ENCODE results near the gene ATP5ME.

ATP5ME gene

DNA sequence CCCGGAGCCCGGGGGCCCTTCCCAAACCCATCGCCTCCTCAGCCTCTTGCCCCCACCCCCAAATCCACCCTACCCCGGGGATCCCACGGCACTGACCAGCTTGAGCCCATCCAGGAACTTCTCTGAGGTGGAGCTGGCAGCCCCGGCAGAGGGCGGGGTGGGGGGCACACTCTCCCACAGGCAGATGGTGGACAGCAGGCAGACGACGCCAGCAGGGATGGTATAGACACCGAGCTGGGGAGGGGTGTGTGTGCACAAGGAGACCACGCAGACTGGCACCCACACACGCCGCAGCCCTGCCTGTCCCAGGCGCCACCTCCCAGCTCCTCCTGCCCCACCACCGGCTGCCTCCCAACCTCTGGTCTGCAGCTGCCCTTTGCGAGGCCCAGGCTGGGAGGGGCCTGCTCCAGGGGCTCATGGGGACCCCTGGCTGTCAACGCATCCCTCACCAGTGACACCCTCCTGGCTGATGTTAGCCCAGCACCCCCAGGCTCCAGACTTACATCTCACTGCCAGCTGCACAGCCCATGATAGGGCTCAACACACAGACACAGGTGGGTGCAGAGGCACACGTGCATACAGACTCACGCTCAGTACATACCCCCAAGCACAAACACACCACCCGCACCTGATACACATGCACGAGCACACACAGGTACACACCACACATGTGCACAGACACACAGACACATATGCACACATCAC lies 10.7 kb upstream of the ATP5ME start:
- in situ Hi-C loops (cut with HindIII; ENCODE audit: low sequenced_read_pairs) = no loop called here

DNA sequence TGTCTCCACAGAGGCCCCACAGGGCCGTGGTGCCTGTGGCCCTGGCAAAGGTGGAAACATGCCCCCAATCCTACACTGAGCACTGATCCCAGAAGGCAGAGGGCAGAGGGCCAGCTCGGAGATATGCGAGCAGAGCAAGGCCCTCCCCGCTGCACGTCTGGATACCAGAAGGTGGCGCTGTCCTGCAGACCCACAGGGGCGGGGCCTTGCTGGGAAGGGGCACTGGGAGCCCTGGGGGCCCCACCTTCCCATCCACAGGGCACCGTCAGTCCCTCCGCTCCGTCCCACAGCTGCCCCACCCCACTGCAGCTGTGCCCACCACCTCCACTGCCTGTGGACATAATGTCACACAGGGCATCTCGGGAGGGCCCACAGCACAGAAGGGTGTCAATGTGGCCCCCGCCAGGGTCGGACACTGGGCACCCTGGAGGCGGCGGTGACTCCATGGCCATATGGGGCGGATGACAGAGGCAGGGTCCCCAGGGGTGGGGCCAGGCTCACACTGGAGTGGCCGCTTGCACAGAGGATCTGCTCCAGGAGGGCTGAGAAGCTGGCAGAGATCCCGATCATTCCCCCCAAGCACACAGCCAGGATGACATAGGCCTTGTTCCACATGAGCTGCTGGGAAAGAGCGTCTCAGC lies 10.0 kb upstream of the ATP5ME start:
- in situ Hi-C loops (cut with HindIII; ENCODE audit: low sequenced_read_pairs) = no loop called here

DNA sequence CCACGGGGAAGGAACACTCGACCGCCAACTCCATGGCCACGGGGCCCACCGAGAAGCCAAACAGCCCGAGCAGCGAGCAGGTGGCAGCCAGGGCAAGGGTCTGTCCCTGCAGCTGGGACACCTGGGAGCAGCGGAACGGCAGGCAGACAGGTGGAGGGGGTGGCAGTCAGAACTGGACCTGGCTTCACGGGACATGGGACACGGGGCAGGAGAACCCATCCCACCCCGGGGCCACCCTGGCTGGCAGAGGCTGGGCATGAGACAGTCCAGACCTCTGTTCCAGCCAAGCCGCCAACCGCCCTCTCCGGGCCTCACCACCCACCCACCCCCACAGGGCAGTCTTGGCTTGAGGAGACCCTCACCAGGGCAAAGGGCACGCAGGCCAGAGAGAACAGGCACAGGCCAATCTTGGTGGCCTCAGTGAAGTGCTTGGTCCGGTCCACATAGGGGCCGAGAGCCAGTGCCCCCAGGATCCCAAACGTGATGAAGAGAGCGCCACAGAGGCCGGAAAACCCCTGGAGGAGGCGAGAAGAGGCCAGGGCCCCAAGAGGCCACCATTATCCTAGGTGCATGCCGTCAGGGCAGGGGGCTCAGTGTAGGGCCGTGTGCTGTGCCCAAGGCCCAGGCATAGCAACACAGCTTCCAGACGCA lies 9.3 kb upstream of the ATP5ME start:
- in situ Hi-C loops (cut with HindIII; ENCODE audit: low sequenced_read_pairs) = no loop called here

DNA sequence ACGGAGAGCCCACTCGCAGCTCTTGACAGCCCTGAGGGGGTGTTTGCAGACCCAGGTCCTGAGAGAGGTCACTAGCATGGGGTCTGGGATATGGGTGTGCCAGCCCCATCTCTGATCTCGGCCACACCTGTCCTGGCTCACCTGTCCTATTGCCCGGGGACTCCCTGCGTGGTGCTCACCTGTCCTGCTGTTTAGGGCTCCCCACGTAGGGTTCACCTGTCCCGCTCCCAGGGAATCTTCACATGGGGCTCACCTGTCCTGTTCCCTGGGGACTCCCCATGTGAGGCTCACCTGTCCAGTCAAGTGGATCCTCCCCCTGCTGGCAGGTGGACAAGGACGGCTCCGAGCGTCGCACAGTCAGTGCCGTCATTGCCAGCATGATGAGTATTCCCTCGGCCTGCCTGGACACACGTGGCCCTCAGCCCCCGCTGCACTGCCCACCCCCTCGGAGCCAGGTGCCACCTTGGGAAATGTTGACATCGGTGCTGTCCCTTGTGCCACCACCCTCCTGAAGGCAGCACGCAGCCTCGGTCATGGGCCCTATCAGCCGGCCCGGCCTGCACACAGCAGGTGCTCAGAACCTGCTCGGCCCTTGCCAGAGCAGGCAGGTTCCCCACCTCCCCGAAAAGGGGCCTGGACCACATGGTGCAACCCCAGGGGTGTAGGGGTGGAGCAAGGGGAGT lies 8.6 kb upstream of the ATP5ME start:
- in situ Hi-C loops (cut with HindIII; ENCODE audit: low sequenced_read_pairs) = no loop called here

DNA sequence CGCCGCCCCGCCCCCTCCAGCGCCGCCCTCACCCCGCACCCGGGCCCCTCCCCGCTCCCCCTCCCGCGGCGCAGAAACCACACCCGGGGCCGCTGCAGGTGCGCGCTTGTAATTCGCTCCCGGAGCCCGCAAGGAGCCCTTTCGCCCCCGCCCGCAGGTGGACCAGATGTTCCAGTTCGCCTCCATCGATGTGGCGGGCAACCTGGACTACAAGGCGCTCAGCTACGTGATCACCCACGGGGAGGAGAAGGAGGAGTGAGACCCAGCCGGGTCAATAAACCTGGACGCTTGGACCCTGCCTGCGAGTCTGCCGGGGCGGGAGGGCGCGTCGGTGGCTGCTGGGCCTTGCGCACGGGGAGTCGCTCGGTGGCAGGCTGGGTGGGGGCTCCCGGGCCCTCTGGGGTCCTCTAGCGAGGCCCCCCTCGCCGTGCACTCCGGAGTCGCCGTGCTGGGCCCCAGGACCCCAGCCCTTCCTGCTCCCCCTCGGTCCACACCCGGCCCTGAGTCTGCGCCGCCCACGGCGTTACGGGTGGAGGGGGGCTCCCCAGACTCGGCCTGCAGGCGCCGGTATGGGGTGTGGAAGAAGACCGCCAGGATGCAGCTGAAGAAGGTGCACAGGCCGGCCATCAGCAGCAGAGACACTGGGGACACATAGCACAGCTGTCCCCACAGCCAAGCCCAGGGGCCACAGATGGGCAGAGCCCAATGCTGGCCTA lies 7.8 kb upstream of the ATP5ME start:
- in situ Hi-C loops (cut with HindIII; ENCODE audit: low sequenced_read_pairs) = no loop called here

- in situ Hi-C loops (cut with HindIII; ENCODE audit: low sequenced_read_pairs) = no loop called here
Measured at GRCh38 chr4:680928-681645, 7.0 kb upstream of the ATP5ME start.

DNA sequence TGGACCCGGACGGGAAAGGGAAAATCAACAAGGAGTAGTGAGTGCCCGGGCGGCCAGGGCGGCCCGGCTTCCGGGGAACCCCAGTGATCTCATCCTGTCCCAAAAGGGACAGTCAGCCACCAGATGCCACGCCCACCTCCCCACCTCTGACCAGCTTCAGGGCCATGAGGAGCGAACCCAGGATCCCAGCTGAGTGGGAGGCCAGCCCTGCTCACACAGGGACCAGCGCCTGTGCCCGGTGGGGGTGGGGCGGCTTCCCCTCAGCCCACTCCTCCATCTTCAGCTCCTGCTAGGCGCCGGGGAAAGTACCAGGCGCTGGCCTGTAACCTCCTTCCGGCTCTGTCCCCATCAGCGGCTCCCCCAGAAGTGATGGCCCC lies 6.5 kb upstream of the ATP5ME start:
- in situ Hi-C loops (cut with HindIII; ENCODE audit: low sequenced_read_pairs) = no loop called here

DNA sequence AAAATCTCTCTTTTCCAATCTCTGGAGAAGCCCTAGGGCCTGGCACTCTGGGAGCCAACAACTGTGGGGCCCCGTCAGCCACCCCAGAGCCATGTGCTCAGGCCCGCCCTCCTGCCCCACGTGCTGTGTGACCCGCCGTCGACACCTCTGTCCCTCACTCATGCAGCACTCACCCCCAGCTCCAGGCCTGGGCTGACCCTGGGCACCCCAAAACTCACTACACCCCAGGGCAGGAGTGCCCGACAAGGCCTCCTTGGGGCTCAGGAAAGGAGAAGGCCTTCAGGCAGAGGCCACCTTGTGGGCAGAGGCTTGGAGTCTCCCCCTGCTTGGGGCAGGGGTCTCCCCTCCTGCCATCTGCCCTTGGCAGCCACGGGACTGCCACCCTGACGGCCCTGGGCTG lies 6.0 kb upstream of the ATP5ME start:
- in situ Hi-C loops (cut with HindIII; ENCODE audit: low sequenced_read_pairs) = no loop called here

- in situ Hi-C loops (cut with HindIII; ENCODE audit: low sequenced_read_pairs) = loop anchor here (10.0 kb wide), 1 partner anchor 65 kb away; no protein-coding TSS in a partner anchor
Measured at GRCh38 chr4:679629-680028, 5.6 kb upstream of the ATP5ME start.

- in situ Hi-C loops (cut with HindIII; ENCODE audit: low sequenced_read_pairs) = loop anchor here (10.0 kb wide), 1 partner anchor 64 kb away; no protein-coding TSS in a partner anchor
Measured at GRCh38 chr4:679104-679481, 5.0 kb upstream of the ATP5ME start.

DNA sequence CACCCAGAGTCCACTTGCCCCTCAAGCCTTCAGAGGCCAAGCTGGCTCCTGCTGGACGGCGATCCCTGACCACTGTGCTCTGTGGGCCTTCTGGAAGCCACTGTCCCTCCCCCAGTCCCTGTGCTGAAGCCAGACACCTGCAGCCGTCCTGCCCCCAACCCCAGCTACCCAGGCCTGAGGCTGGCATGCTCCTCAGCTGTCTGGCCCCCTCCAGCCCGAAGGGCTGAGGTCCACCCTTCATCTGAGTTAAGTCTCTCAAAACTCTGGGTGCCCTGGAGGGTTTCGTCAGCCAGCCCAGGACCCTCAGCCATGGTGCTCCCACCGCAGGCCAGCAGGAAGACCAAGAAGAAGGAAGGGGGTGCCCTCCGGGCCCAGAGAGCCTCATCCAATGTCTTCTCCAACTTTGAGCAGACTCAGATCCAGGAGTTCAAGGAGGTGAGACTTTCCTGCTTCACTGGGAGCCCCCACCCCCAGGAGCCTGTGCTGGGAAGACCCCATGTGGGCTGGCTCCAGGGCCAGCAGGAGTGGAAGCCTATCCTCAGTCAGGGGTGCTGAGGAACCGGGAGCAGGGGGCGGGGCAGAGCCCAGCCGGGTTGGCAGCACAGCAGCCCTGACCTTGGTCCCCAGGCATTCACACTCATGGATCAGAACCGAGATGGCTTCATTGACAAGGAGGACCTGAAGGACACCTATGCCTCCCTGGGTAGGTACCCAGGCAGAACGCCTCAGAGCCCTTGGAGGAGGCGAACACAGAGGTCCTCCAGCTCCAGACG lies 4.4 kb upstream of the ATP5ME start:
- in situ Hi-C loops (cut with HindIII; ENCODE audit: low sequenced_read_pairs) = loop anchor here (10.0 kb wide), 1 partner anchor 64 kb away; no protein-coding TSS in a partner anchor

- in situ Hi-C loops (cut with HindIII; ENCODE audit: low sequenced_read_pairs) = loop anchor here (10.0 kb wide), 1 partner anchor 63 kb away; no protein-coding TSS in a partner anchor
Measured at GRCh38 chr4:677431-678293, 3.6 kb upstream of the ATP5ME start.

- in situ Hi-C loops (cut with HindIII; ENCODE audit: low sequenced_read_pairs) = loop anchor here (10.0 kb wide), 1 partner anchor 62 kb away; no protein-coding TSS in a partner anchor
Measured at GRCh38 chr4:676871-677235, 2.8 kb upstream of the ATP5ME start.

DNA sequence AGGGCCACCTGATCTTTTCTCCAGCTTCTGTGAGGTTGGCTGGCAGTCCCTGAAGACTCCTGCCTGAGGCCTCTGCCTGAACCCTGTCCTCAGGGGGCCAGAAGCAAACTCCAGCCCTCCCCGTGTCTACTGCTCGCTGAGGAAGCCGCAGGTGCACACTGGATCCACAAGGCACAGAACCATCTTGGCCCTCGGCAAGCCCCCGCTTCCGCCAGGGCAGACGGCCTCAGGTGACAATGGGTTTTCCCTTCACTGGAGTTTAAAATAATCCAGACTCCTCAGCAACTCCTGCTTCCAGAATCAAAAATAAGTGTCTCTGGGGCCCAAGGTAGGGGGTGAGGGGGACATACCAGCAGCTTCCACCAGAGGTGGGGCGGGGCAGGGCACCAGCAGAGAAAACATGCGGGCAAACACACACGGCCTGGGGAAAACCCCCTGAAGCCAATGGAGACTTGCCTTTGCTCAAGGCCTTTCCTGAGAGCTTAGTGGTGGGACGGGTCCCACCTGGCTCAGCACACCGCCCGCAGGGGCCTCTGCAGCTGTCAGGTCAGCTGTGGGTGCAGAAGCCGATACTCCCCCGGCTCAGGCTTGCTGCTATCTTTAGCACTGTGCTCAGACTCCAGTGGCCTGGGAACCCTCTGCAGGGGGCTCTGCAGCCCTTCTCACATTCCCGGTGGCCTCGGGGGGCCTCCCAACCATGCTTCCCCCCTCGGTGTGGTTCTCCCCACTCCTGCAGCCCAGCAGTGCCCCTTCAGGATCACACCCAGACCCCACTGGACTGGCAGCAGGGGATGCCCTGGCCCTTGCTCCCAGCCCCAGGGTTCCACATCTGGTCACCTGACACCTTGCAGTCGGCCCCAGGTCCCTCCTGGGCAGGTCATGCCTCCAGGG lies 2.1 kb upstream of the ATP5ME start:
- in situ Hi-C loops (cut with HindIII; ENCODE audit: low sequenced_read_pairs) = loop anchor here (10.0 kb wide), 1 partner anchor 61 kb away; no protein-coding TSS in a partner anchor

DNA sequence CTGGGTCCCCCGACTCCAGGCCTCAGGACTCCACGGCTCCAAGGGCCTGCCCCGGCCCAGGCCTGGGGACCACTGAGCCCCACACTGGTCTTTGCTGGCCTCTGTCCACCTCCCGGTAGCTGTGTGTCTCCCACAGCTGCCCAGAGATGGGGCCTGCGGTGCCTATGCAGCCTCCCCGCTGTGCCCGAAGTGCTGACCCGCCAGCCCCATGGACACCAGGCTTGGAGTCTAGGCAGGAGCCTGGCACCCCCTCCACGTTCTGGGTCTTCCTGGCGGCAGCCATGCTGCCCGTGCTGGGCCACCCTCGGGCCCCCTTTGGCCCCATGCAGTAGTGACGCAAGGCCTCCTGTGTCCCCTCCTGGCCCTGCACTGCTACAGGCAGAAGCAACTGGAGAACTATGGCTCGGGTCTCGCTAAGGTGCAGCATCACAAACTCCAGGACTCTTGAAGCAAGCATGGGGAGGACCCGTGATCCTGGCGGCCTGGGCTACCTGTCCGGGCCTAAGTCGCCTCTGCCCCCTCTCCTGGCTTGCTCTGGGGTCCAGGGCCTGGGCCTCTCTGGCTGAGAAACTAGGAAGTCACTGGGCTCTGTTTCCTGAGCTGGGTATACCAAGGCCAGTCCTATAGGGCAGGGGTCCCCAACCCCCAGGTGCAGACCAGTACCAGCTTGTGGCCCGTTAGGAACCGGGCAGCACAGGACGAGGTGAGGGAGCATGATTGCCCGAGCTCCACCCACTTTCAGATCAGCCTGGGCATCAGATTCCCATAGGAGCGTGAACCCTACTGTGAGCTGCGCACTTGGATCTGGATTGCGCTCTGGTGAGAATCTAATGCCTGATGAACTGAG lies 1.2 kb upstream of the ATP5ME start:
- in situ Hi-C loops (cut with HindIII; ENCODE audit: low sequenced_read_pairs) = loop anchor here (10.0 kb wide), 1 partner anchor 60 kb away; no protein-coding TSS in a partner anchor

DNA sequence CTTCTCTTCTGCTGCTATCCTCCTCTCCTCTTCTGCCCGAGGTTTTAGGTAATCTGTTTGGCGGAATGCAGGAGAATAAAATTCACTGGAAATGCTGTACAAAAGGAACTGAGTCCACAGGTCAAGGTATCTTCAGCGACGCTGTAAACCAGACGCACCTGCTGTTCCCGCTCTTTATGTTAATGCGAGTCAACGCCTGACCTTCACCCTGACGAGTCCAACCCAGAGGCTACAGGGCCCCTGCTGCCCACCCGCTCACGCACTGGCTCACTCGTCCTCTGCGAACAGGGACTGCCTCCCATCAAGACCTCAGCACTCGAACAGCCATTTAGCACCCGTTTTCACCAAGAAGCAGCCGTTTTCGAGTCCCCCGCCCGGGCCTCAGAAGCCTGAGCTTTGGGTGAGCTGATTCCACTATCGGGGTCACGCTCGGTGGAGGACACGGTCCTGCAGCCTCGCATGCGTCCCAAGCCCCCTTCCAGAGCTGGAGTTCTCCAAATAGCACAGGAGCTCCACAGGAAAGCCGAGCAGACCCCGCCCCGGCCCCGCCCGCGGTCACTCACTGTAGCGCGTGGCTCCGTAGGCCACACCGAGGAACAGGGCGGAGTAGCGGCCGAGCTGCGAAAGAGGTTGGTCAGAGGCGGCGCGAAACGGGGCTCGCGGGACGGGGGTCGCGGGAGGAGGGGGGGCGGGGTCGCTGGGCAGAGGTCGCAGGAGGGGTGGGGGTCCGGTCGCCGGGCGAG lies 556 bp downstream of the ATP5ME start:
- in situ Hi-C loops (cut with HindIII; ENCODE audit: low sequenced_read_pairs) = loop anchor here (10.0 kb wide), 1 partner anchor 59 kb away; no protein-coding TSS in a partner anchor
